Mesenchymal stem cell (in vitro differentiated cells and primary cell): Measurements from ENCODE around the gene SPATS2.
A peak's percentile ranks its signal among the peaks of the same experiment; 100 is the strongest.

Experiments used
- DNase-seq: peaks from one replicate; pipeline ENCODE4 v3.0.0-alpha.2; 2013
- H2AFZ ChIP-seq: one replicate; pipeline ENCODE4 v1.6.1; 2013; ENCODE audit warnings: low read depth, mild to moderate bottlenecking, control low read depth, inconsistent platforms, low read length, moderate library complexity
- H2AK5ac ChIP-seq: 2 replicates; pipeline ENCODE4 v1.6.1; 2013; ENCODE audit warnings: low read length, moderate library complexity, mild to moderate bottlenecking, inconsistent platforms; ENCODE audit not compliant: severe bottlenecking
- H2BK120ac ChIP-seq: one replicate; pipeline ENCODE4 v1.6.1; 2013; ENCODE audit warnings: low read depth, mild to moderate bottlenecking, inconsistent platforms, low read length, moderate library complexity
- H2BK12ac ChIP-seq, 2 experiments: one replicate each; pipeline ENCODE4 v1.6.1; 2013; ENCODE audit warnings: inconsistent platforms in 2 of 2, low read length in 2 of 2, mild to moderate bottlenecking in 2 of 2, moderate library complexity in 2 of 2, control low read depth in 1 of 2
- H2BK15ac ChIP-seq: one replicate; pipeline ENCODE4 v1.6.1; 2013; ENCODE audit warnings: mild to moderate bottlenecking, low read depth, inconsistent platforms; ENCODE audit not compliant: poor library complexity, severe bottlenecking
- H2BK5ac ChIP-seq: 2 replicates; pipeline ENCODE4 v1.6.1; 2013; ENCODE audit warnings: low read depth, mild to moderate bottlenecking, low read length, control low read depth, inconsistent platforms; ENCODE audit not compliant: poor library complexity, severe bottlenecking
- H3K14ac ChIP-seq, 2 experiments: one replicate each; pipeline ENCODE4 v1.6.1; 2013; ENCODE audit warnings: inconsistent platforms in 2 of 2, low read length in 2 of 2, control low read depth in 1 of 2, mild to moderate bottlenecking in 1 of 2, moderate library complexity in 1 of 2
- H3K18ac ChIP-seq, 2 experiments: one replicate each; pipeline ENCODE4 v1.6.1; 2013; ENCODE audit warnings: inconsistent platforms in 2 of 2, low read length in 2 of 2, control low read depth in 1 of 2, low read depth in 1 of 2, mild to moderate bottlenecking in 1 of 2
- H3K23ac ChIP-seq, 2 experiments: one replicate each; pipeline ENCODE4 v1.6.1; 2013; ENCODE audit warnings: inconsistent platforms in 2 of 2, low read length in 2 of 2, mild to moderate bottlenecking in 2 of 2, moderate library complexity in 2 of 2, control low read depth in 1 of 2
- H3K27ac ChIP-seq: 2 replicates; pipeline ENCODE4 v1.5.1; 2013; ENCODE audit warnings: mild to moderate bottlenecking, moderate library complexity, low read length, control low read depth, inconsistent platforms; ENCODE audit not compliant: poor library complexity, severe bottlenecking
- H3K27me3 ChIP-seq, 2 experiments: 2 replicates each; pipeline versions ENCODE4 v1.6.1 to v1.7.0; 2013; ENCODE audit warnings: low read length in 2 of 2, mild to moderate bottlenecking in 2 of 2, moderate library complexity in 2 of 2, control low read depth in 1 of 2, inconsistent platforms in 1 of 2; ENCODE audit not compliant: control insufficient read depth in 1 of 2, insufficient read depth in 1 of 2
- H3K36me3 ChIP-seq, 2 experiments: 2 replicates each; pipeline versions ENCODE4 v1.6.1 to v1.7.0; 2013; ENCODE audit warnings: low read length in 2 of 2, control low read depth in 1 of 2, inconsistent platforms in 1 of 2, low read depth in 1 of 2, mild to moderate bottlenecking in 1 of 2; ENCODE audit not compliant: insufficient read depth in 2 of 2, control insufficient read depth in 1 of 2
- H3K4ac ChIP-seq, 2 experiments: one replicate each; pipeline ENCODE4 v1.6.1; 2013; ENCODE audit warnings: inconsistent platforms in 2 of 2, low read length in 2 of 2, mild to moderate bottlenecking in 2 of 2, moderate library complexity in 2 of 2, control low read depth in 1 of 2, low read depth in 1 of 2
- H3K4me1 ChIP-seq: 2 replicates; pipeline ENCODE4 v1.6.1; 2013; ENCODE audit warnings: low read depth, low read length, control low read depth; ENCODE audit not compliant: control insufficient read depth, insufficient read depth
- H3K4me2 ChIP-seq: 2 replicates; pipeline ENCODE4 v1.6.1; 2013; ENCODE audit warnings: low read length, mild to moderate bottlenecking, inconsistent platforms; ENCODE audit not compliant: poor library complexity, severe bottlenecking
- H3K4me3 ChIP-seq, 2 experiments: 2 replicates each; pipeline versions ENCODE4 v1.5.1 to v1.7.0; 2013; ENCODE audit warnings: low read length in 2 of 2, mild to moderate bottlenecking in 2 of 2, control low read depth in 1 of 2, low read depth in 1 of 2; ENCODE audit not compliant: insufficient read depth in 1 of 2
- H3K79me1 ChIP-seq: replicated peaks from 2 replicates; pipeline ENCODE4 v1.6.1; 2013; ENCODE audit warnings: mild to moderate bottlenecking, control low read depth, low read length, inconsistent platforms; ENCODE audit not compliant: poor library complexity, severe bottlenecking
- H3K9ac ChIP-seq: 2 replicates; pipeline ENCODE4 v1.7.0; 2013; ENCODE audit warnings: mild to moderate bottlenecking, low read length, moderate library complexity
- H3K9me3 ChIP-seq: 2 replicates; pipeline ENCODE4 v1.7.0; 2013; ENCODE audit warnings: mild to moderate bottlenecking, low read length; ENCODE audit not compliant: control insufficient read depth
- H4K8ac ChIP-seq: one replicate; pipeline ENCODE4 v1.6.1; 2013; ENCODE audit warnings: inconsistent platforms, mild to moderate bottlenecking, low read length, moderate library complexity
- H4K91ac ChIP-seq: one replicate; pipeline ENCODE4 v1.6.1; 2013; ENCODE audit warnings: mild to moderate bottlenecking, low read length, inconsistent platforms
- WGBS: methylation state at CpG from one replicate; pipeline ENCODE4 v1.1.7; 2013; ENCODE audit warnings: mixed read lengths; 5-methylcytosine and 5-hydroxymethylcytosine counted together

The SPATS2 gene

GRCh38 chr12:49512546-49512945, 145.3 kb downstream of the SPATS2 start:
- no peak overlapping the region for H3K4me3 ChIP-seq
- no peak overlapping the region for H2AFZ ChIP-seq
- H3K4me1 ChIP-seq: peaks cover 8% of the 10 kb centered on the region
- no peak for DNase-seq
- 91% methylated on average over 1 of the region's 1 CpG for WGBS
- no peak overlapping the region for H2BK5ac ChIP-seq
- no peak overlapping the region for H3K9ac ChIP-seq
- H3K36me3 ChIP-seq: peaks cover 0 to 6% of the 10 kb centered on the region in 2 experiments
- H2AK5ac ChIP-seq: no peak overlapping the region
- H3K27me3 ChIP-seq: no peaks in the 10 kb centered on the region
- no peak overlapping the region for H2BK120ac ChIP-seq
- H4K8ac ChIP-seq: no peak overlapping the region
- H3K18ac ChIP-seq: no peak overlapping the region
- no peak overlapping the region for H2BK12ac ChIP-seq
- H3K79me1 ChIP-seq: peaks cover 5% of the 10 kb centered on the region
- no peak overlapping the region for H3K27ac ChIP-seq
- no peak overlapping the region for H3K4ac ChIP-seq
- H3K23ac ChIP-seq: no peak overlapping the region
- H3K4me2 ChIP-seq: no peak overlapping the region
- no peak overlapping the region for H2BK15ac ChIP-seq
- no peak overlapping the region for H4K91ac ChIP-seq
- H3K14ac ChIP-seq: no peak overlapping the region
- no peaks in the 10 kb centered on the region for H3K9me3 ChIP-seq

GRCh38 chr12:49515266-49515665, 148.0 kb downstream of the SPATS2 start:
- Histone ChIP-seq H3K4me1 (peaks cover 7% of the 10 kb centered on the region), H2BK5ac (no peak overlapping the region), H3K36me3 (peaks cover 5 to 9% of the 10 kb centered on the region in 2 experiments), H3K4me2 (peak overlapping the region; percentile 59), H2AFZ (no peak overlapping the region), H3K18ac (no peak overlapping the region), H2BK120ac (no peak overlapping the region), H2BK15ac (no peak overlapping the region), H4K91ac (no peak overlapping the region), H3K23ac (no peak overlapping the region), H3K4me3 (no peak overlapping the region), H3K27ac (peak overlapping the region; percentile 55), H2BK12ac (no peak overlapping the region), H3K14ac (no peak overlapping the region), H2AK5ac (no peak overlapping the region), H3K9me3 (no peaks in the 10 kb centered on the region), H3K27me3 (no peaks in the 10 kb centered on the region), H4K8ac (no peak overlapping the region), H3K4ac (no peak overlapping the region), H3K9ac (peak overlapping the region; percentile 47), H3K79me1 (peaks cover 3% of the 10 kb centered on the region)
- WGBS: 7% methylated on average over 3 of the region's 5 CpGs
- peak; percentile 78 for DNase-seq

DNA sequence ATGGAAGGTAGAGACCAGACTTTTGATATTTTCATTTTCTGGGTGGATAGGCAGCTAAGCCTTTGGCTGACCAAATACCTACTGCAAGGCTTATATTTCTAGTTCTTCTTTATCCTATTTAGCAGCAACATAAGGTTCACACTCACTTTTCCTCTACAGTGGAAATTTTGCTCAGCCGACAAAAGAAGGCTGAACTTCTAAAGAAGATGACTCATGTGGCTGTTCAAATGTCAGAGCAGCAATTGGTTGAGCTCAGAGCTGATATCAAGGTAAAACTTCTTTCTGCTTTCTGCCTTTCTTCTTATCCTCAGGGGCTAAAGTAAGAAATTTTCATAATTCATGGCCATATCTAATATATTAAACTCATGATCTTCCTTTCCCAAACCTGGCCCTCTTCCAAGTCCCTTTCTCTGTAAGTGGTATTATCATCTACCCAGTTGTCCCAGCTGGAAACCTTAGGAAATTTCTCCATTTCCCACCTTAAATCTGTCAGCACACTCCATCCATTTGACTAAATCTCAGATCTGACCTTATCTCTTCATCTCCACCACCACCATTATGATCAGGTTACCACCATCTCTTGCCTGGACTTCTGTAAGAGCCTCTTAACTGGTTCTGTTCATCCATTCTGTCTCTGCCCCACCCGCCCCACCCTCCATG, 151.8 kb downstream of the SPATS2 start:
- Histone ChIP-seq H2AFZ (no peak overlapping the region), H3K36me3 (peaks cover 8 to 36% of the 10 kb centered on the region in 2 experiments), H4K91ac (no peak overlapping the region), H2AK5ac (no peak overlapping the region), H2BK5ac (no peak overlapping the region), H2BK15ac (no peak overlapping the region), H3K23ac (no peak overlapping the region), H3K9ac (no peak overlapping the region), H3K4ac (no peak overlapping the region), H3K18ac (no peak overlapping the region), H3K4me1 (peaks cover 4% of the 10 kb centered on the region), H3K4me3 (no peak overlapping the region), H2BK12ac (no peak overlapping the region), H4K8ac (no peak overlapping the region), H3K14ac (no peak overlapping the region), H3K9me3 (no peaks in the 10 kb centered on the region), H3K4me2 (no peak overlapping the region), H3K27me3 (no peaks in the 10 kb centered on the region), H2BK120ac (no peak overlapping the region), H3K79me1 (peaks cover 2% of the 10 kb centered on the region), H3K27ac (no peak overlapping the region)
- WGBS: 79% methylated on average over 2 of the region's 2 CpGs
- peak; percentile 58 for DNase-seq

DNA sequence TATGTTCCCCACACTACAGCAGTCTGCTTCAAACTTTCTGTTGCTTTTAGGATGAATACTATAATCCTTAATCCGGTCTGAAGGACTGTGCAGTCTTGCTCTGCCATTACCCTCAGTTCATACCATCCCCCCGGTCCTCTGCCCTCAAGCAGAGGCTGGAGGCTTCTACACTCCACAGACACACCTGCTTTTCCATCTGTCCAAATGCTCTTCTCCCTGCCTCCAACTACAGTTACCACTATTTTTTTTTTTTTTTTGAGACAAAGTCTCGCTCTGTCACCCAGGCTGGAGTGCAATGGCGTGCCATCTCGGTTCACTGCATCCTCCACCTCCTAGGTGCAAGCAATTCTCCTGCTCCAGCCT, 152.3 kb downstream of the SPATS2 start:
- no peak overlapping the region for H3K14ac ChIP-seq
- no peak overlapping the region for H3K27ac ChIP-seq
- H2BK12ac ChIP-seq: no peak overlapping the region
- no peak overlapping the region for H3K9ac ChIP-seq
- H4K91ac ChIP-seq: no peak overlapping the region
- H2AFZ ChIP-seq: no peak overlapping the region
- no peaks in the 10 kb centered on the region for H3K27me3 ChIP-seq
- H3K79me1 ChIP-seq: peaks cover 2% of the 10 kb centered on the region
- H2BK120ac ChIP-seq: no peak overlapping the region
- H3K4me3 ChIP-seq: no peak overlapping the region
- no peak overlapping the region for H2AK5ac ChIP-seq
- H4K8ac ChIP-seq: no peak overlapping the region
- H3K9me3 ChIP-seq: no peaks in the 10 kb centered on the region
- no peak overlapping the region for H3K18ac ChIP-seq
- H3K4ac ChIP-seq: no peak overlapping the region
- no peak overlapping the region for H2BK5ac ChIP-seq
- 98% methylated on average over 5 of the region's 5 CpGs for WGBS
- H3K36me3 ChIP-seq: peaks cover 9 to 41% of the 10 kb centered on the region in 2 experiments
- H3K4me1 ChIP-seq: peaks cover 4% of the 10 kb centered on the region
- H3K4me2 ChIP-seq: no peak overlapping the region
- H2BK15ac ChIP-seq: no peak overlapping the region
- H3K23ac ChIP-seq: no peak overlapping the region
- no peak for DNase-seq
